H9 (cell line): ENCODE measurements around the gene POU2AF3. TPM values are rescaled to one million over a fixed set of nuclear protein-coding genes. Genes with fewer than 3 reads are reported as not detected.

ENCODE experiments used
- DNase-seq: peaks from one replicate; pipeline ENCODE4 v3.0.0-alpha.2; 2017
- H2AFZ ChIP-seq: one replicate; pipeline ENCODE4 v1.6.1; 2013; ENCODE audit warnings: mild to moderate bottlenecking, low read length, control low read depth, moderate library complexity
- H2AK5ac ChIP-seq: 2 replicates; pipeline ENCODE4 v1.6.1; 2013; ENCODE audit warnings: low read length, control low read depth, mixed read lengths; ENCODE audit not compliant: insufficient read length
- H2BK120ac ChIP-seq: one replicate; pipeline ENCODE4 v1.6.1; 2013; ENCODE audit warnings: low read depth, mild to moderate bottlenecking, low read length, control low read depth, inconsistent platforms; ENCODE audit not compliant: poor library complexity, severe bottlenecking
- H2BK12ac ChIP-seq: 2 replicates; pipeline ENCODE4 v1.6.1; 2013; ENCODE audit warnings: low read length, control low read depth, mixed read lengths, low read depth; ENCODE audit not compliant: insufficient read length
- H2BK15ac ChIP-seq: 2 replicates; pipeline ENCODE4 v1.6.1; 2013; ENCODE audit warnings: low read depth, low read length, control low read depth
- H2BK20ac ChIP-seq: one replicate; pipeline ENCODE4 v1.6.1; 2013; ENCODE audit warnings: low read depth, mild to moderate bottlenecking, low read length, control low read depth, inconsistent platforms; ENCODE audit not compliant: poor library complexity, severe bottlenecking
- H2BK5ac ChIP-seq: 2 replicates; pipeline ENCODE4 v1.6.1; 2013; ENCODE audit warnings: low read length, control low read depth, mixed read lengths; ENCODE audit not compliant: insufficient read length
- H3K14ac ChIP-seq: 2 replicates; pipeline ENCODE4 v1.6.1; 2013; ENCODE audit warnings: low read length, control low read depth; ENCODE audit not compliant: insufficient read depth
- H3K18ac ChIP-seq: 2 replicates; pipeline ENCODE4 v1.6.1; 2013; ENCODE audit warnings: low read depth, mild to moderate bottlenecking, mixed read lengths, low read length, control low read depth; ENCODE audit not compliant: insufficient read length
- H3K23ac ChIP-seq: 2 replicates; pipeline ENCODE4 v1.6.1; 2013; ENCODE audit warnings: low read length, control low read depth, mixed read lengths, low read depth; ENCODE audit not compliant: insufficient read length
- H3K23me2 ChIP-seq: 2 replicates; pipeline ENCODE4 v1.6.1; 2013; ENCODE audit warnings: low read depth, mild to moderate bottlenecking, mixed read lengths, low read length, control low read depth; ENCODE audit not compliant: insufficient read length, poor library complexity, severe bottlenecking
- H3K27ac ChIP-seq: 2 replicates; pipeline ENCODE4 v1.5.1; 2013; ENCODE audit warnings: low read length, control low read depth, mixed read lengths, low read depth; ENCODE audit not compliant: insufficient read length
- H3K27me3 ChIP-seq: 2 replicates; pipeline ENCODE4 v1.6.1; 2013; ENCODE audit warnings: low read length, control low read depth, inconsistent platforms; ENCODE audit not compliant: insufficient read depth
- H3K4ac ChIP-seq: 2 replicates; pipeline ENCODE4 v1.6.1; 2013; ENCODE audit warnings: low read depth, mild to moderate bottlenecking, control low read depth, inconsistent platforms, low read length, moderate library complexity
- H3K4me1 ChIP-seq: 2 replicates; pipeline ENCODE4 v1.6.1; 2013; ENCODE audit warnings: low read length, control low read depth, inconsistent platforms; ENCODE audit not compliant: insufficient read depth
- H3K4me2 ChIP-seq: 2 replicates; pipeline ENCODE4 v1.6.1; 2013; ENCODE audit warnings: low read length, control low read depth, mixed read lengths; ENCODE audit not compliant: insufficient read length, insufficient read depth
- H3K56ac ChIP-seq: 2 replicates; pipeline ENCODE4 v1.6.1; 2013; ENCODE audit warnings: low read depth, mild to moderate bottlenecking, mixed read lengths, low read length, control low read depth; ENCODE audit not compliant: insufficient read length
- H3K79me1 ChIP-seq: 2 replicates; pipeline ENCODE4 v1.6.1; 2013; ENCODE audit warnings: low read depth, mild to moderate bottlenecking, moderate library complexity, low read length, control low read depth, inconsistent platforms; ENCODE audit not compliant: insufficient read depth, poor library complexity, severe bottlenecking
- H3K79me2 ChIP-seq: 2 replicates; pipeline ENCODE4 v1.6.1; 2013; ENCODE audit warnings: low read length, control low read depth, inconsistent platforms; ENCODE audit not compliant: insufficient read depth
- H3K9ac ChIP-seq: 2 replicates; pipeline ENCODE4 v1.6.1; 2013; ENCODE audit warnings: low read length, control low read depth, mixed read lengths; ENCODE audit not compliant: insufficient read length; ENCODE audit errors: extremely low read depth
- H3K9me3 ChIP-seq: one replicate; pipeline ENCODE4 v1.6.1; 2013; ENCODE audit warnings: low read depth, low read length, inconsistent platforms; ENCODE audit not compliant: control insufficient read depth
- H3T11ph ChIP-seq: one replicate; pipeline ENCODE4 v1.6.1; 2013; ENCODE audit warnings: mild to moderate bottlenecking, low read length, control low read depth, inconsistent platforms
- H4K20me1 ChIP-seq: one replicate; pipeline ENCODE4 v1.6.1; 2013; ENCODE audit not compliant: control insufficient read depth, insufficient read length, insufficient read depth
- H4K5ac ChIP-seq: 2 replicates; pipeline ENCODE4 v1.6.1; 2013; ENCODE audit warnings: low read depth, mild to moderate bottlenecking, mixed read lengths, low read length, control low read depth; ENCODE audit not compliant: insufficient read length
- H4K8ac ChIP-seq: replicated peaks from 2 replicates; pipeline ENCODE4 v1.6.1; 2013; ENCODE audit warnings: low read length, control low read depth, mixed read lengths, low read depth; ENCODE audit not compliant: insufficient read length
- H4K91ac ChIP-seq: 2 replicates; pipeline ENCODE4 v1.6.1; 2013; ENCODE audit warnings: low read depth, mild to moderate bottlenecking, moderate library complexity, mixed read lengths, low read length, control low read depth; ENCODE audit not compliant: insufficient read length
- H3K27ac Mint-ChIP-seq, 3 experiments: 2 replicates in 2 of 3; 3 replicates in 1 of 3; pipeline ENCODE4 v1.8.0; 2020 to 2021; ENCODE audit warnings: mixed read lengths in 3 of 3, mild to moderate bottlenecking in 1 of 3, moderate library complexity in 1 of 3
- H3K27me3 Mint-ChIP-seq: 2 replicates; pipeline ENCODE4 v1.8.0; 2021; ENCODE audit warnings: low read depth, mild to moderate bottlenecking, moderate library complexity, mixed read lengths
- H3K36me3 Mint-ChIP-seq, 3 experiments: 2 replicates in 2 of 3; 3 replicates in 1 of 3; pipeline ENCODE4 v1.8.0; 2020 to 2021; ENCODE audit warnings: low read depth in 3 of 3, mixed read lengths in 3 of 3; ENCODE audit not compliant: insufficient read depth in 1 of 3
- H3K4me1 Mint-ChIP-seq, 2 experiments: 2 replicates each; pipeline ENCODE4 v1.8.0; 2020; ENCODE audit warnings: mixed read lengths in 2 of 2
- H3K4me3 Mint-ChIP-seq, 2 experiments: 2 replicates in 1 of 2; 3 replicates in 1 of 2; pipeline ENCODE4 v1.8.0; 2020 to 2021; ENCODE audit warnings: mild to moderate bottlenecking in 2 of 2, mixed read lengths in 2 of 2, moderate library complexity in 1 of 2
- H3K9me3 Mint-ChIP-seq, 2 experiments: 2 replicates in 1 of 2; 3 replicates in 1 of 2; pipeline ENCODE4 v1.8.0; 2020; ENCODE audit warnings: mild to moderate bottlenecking in 2 of 2, mixed read lengths in 2 of 2, moderate library complexity in 1 of 2
- CTCF ChIP-seq: fragments of 200-600 bp; sonication (generic); conservative IDR thresholded peaks from 3 replicates; pipeline ENCODE4 v1.8.0; 2021; ENCODE audit warnings: antibody characterized with exemption, mild to moderate bottlenecking
- WGBS: extraction: QIAGEN DNeasy Blood & Tissue Kit; methylation state at CpG from one replicate; pipeline ENCODE4 v1.1.7; 2013; ENCODE audit warnings: missing lambda C conversion rate, low lambda C conversion rate, mixed read lengths; ENCODE audit not compliant: insufficient read length; ENCODE audit errors: extremely low coverage; 5-methylcytosine and 5-hydroxymethylcytosine counted together
- total RNA-seq: library from RNA; stranded (reverse); gene quantifications from 2 replicates; pipeline ENCODE4 v1.2.1, GENCODE V29; 2021

POU2AF3 gene
- total RNA-seq, 1 experiment from 2014 or later = 0.52 TPM

GRCh38 chr11:111334532-111335502 is 36.5 kb downstream of the POU2AF3 start:
- H4K8ac ChIP-seq = no peak overlapping the region
- H3K23me2 ChIP-seq = no peaks in the 10 kb centered on the region
- H3K4me1 ChIP-seq = peaks cover 7% of the 10 kb centered on the region; the same call in 1 of the 2 replicates
- no peak overlapping the region for H3K56ac ChIP-seq
- peaks cover 22 to 24% of the 10 kb centered on the region in 2 experiments for H3K4me1 Mint-ChIP-seq
- no peaks in the 10 kb centered on the region for H3K79me1 ChIP-seq
- H2BK12ac ChIP-seq = no peak overlapping the region
- no peak overlapping the region for H2BK5ac ChIP-seq
- no peak overlapping the region for H3K9ac ChIP-seq
- H3K27ac ChIP-seq = no peak overlapping the region
- H2BK20ac ChIP-seq = no peak overlapping the region
- H2AFZ ChIP-seq = no peak overlapping the region
- H3T11ph ChIP-seq = no peak overlapping the region
- no peaks in the 10 kb centered on the region for H4K20me1 ChIP-seq
- H3K18ac ChIP-seq = no peak overlapping the region
- H3K9me3 ChIP-seq = no peaks in the 10 kb centered on the region
- no peak overlapping the region for H3K4me2 ChIP-seq
- no peak overlapping the region for H3K4me3 Mint-ChIP-seq
- H3K36me3 Mint-ChIP-seq = peaks cover 0 to 6% (median 5%) of the 10 kb centered on the region in 3 experiments; a peak in 5 of 7 replicates
- H3K27me3 Mint-ChIP-seq = no peaks in the 10 kb centered on the region; the same call in 1 of the 2 replicates
- H2AK5ac ChIP-seq = no peak overlapping the region
- H2BK15ac ChIP-seq = no peak overlapping the region
- H4K91ac ChIP-seq = no peak overlapping the region
- H3K27me3 ChIP-seq = no peaks in the 10 kb centered on the region
- WGBS = no CpG with 5 or more reads among the region's 9 CpGs
- H4K5ac ChIP-seq = no peak overlapping the region
- no peak overlapping the region for H3K23ac ChIP-seq
- no peak overlapping the region for H3K14ac ChIP-seq
- H3K79me2 ChIP-seq = no peaks in the 10 kb centered on the region
- no peak for TF ChIP-seq CTCF
- H3K4ac ChIP-seq = no peak overlapping the region
- H3K9me3 Mint-ChIP-seq = peaks cover 5% of the 10 kb centered on the region in 2 experiments; a peak in 4 of 5 replicates
- no peak for DNase-seq
- peak overlapping the region in 1 of 3 experiments; percentile 55; a peak in 1 of 7 replicates for H3K27ac Mint-ChIP-seq
- H2BK120ac ChIP-seq = no peak overlapping the region
